HK-2 (cell line): ENCODE results near the gene EIPR1.

Experiments used
- DNase-seq: peaks from one replicate; pipeline ENCODE4 v3.0.0-alpha.2; 2018; ENCODE audit not compliant: unreplicated experiment

The EIPR1 gene

GRCh38 chr2:3148716-3149115, 228.9 kb downstream of the EIPR1 start:
- DNase-seq: no peak

- no peak for DNase-seq
Observed at GRCh38 chr2:3147651-3148530, 229.7 kb downstream of the EIPR1 start.

- no peak for DNase-seq
Observed at GRCh38 chr2:3146772-3147650, 230.6 kb downstream of the EIPR1 start.

- DNase-seq: no peak
Observed at GRCh38 chr2:3146175-3146574, 231.4 kb downstream of the EIPR1 start.

GRCh38 chr2:3145471-3146021, 232.1 kb downstream of the EIPR1 start:
- no peak for DNase-seq

GRCh38 chr2:3144856-3145255, 232.8 kb downstream of the EIPR1 start:
- DNase-seq: no peak

- no peak for DNase-seq
Observed at GRCh38 chr2:3143602-3144001, 234.0 kb downstream of the EIPR1 start.

- DNase-seq: no peak
Observed at GRCh38 chr2:3142961-3143571, 234.6 kb downstream of the EIPR1 start.

- DNase-seq: no peak
Observed at GRCh38 chr2:3142210-3142609, 235.4 kb downstream of the EIPR1 start.

- no peak for DNase-seq
Observed at GRCh38 chr2:3141696-3142095, 235.9 kb downstream of the EIPR1 start.

GRCh38 chr2:3139906-3140305, 237.7 kb downstream of the EIPR1 start:
- DNase-seq: no peak
